ENCODE results near the gene REM2. TPM values are rescaled to one million over a fixed set of nuclear protein-coding genes. Genes with fewer than 3 reads are reported as not detected.
A peak's percentile ranks its signal among the peaks of the same experiment; 100 is the strongest.

The REM2 gene
- total RNA-seq (2021): 1.2 and 1.4 TPM in 2 replicates
- long read RNA-seq, partial matches to known transcripts: 2 of 7 reads
- long read RNA-seq, other reads (novel, unspliced or antisense): 2 of 7 reads

DNA sequence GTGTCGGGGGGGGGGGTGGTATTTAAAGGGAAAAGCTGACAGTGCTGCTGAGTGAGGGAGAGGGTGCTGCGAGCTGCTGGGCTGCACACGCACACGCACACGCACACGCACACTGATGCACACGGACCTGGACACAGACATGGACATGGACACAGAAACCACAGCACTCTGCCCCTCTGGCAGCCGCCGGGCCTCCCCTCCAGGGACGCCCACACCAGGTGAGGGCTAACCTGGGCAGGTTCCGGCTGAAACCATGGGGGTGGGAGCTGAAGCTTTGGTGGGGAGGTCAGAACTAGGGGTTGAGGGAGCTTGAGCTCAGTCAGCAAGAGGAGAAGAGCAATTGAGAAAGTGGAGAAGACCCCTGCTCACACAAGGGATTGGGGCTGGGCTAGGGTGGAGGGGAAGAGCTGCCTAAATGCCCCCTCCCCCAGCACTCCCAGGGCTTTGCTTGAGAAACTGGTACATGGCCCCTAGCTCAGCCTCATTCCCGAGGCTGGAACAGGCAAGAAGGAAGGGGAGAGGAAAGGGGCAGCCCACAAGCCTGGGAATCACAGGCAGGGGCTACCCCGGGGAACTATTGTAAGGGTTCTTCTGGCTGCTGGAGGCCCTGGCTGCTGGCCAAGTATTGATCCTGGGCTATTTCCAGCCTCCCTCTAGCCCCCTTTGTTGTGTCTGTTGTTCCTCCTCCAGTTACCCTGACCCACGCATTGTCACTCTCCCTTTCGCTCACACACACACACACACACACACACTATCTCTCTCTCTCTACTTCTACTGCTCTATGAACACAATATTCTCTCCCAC is at the start of gene REM2:
Gene REM2, plus strand, starts transcription at position 50 of the 804 bp plus-strand sequence. Its CDS starts 66 bp downstream, at position 116.
- no peak within 1 kb of the TSS for H2BK12ac ChIP-seq (ENCODE audit: insufficient read length, low read depth, low read length)
- no peak within 1 kb of the TSS for H4K8ac ChIP-seq (replicated peaks; ENCODE audit: insufficient read length, low read depth, low read length)
- H2BK5ac ChIP-seq (ENCODE audit: insufficient read length, low read length): no peak within 1 kb of the TSS
- H3K27me3 ChIP-seq (ENCODE audit: insufficient read depth, low read length): peaks cover 3% of the 10 kb centered on the region; the same call in 1 of the 2 replicates
- peak within 1 kb of the TSS; percentile 79 for H3K14ac ChIP-seq (ENCODE audit: insufficient read depth, low read length)
- H3K79me2 ChIP-seq (ENCODE audit: insufficient read depth, low read length): no peaks in the 10 kb centered on the region
- peak within 1 kb of the TSS; percentile 75 for H3K4me2 ChIP-seq (ENCODE audit: insufficient read depth, insufficient read length, low read length)
- H3K79me1 ChIP-seq (ENCODE audit: insufficient read depth, low read depth, low read length, poor library complexity, severe bottlenecking): no peaks in the 10 kb centered on the region
- no CpG with 5 or more reads among the region's 15 CpGs for WGBS (ENCODE audit: extremely low coverage, insufficient read length, low lambda C conversion rate)
- H2AK5ac ChIP-seq (ENCODE audit: insufficient read length, low read length): no peak within 1 kb of the TSS
- Mint-ChIP-seq H3K9me3 (no peaks in the 10 kb centered on the region; a peak in 1 of 5 replicates), H3K27ac (peak within 1 kb of the TSS; percentile 65 to 85 (median 84); a peak in 6 of 7 replicates), H3K27me3 (ENCODE audit: low read depth) (peaks cover 35% of the 10 kb centered on the region), H3K36me3 (ENCODE audit: insufficient read depth in 1 of 3, low read depth in 3 of 3) (peaks cover 0 to 11% (median 6%) of the 10 kb centered on the region in 3 experiments; a peak in 4 of 7 replicates), H3K4me1 (peaks cover 35 to 42% of the 10 kb centered on the region in 2 experiments), H3K4me3 (peak within 1 kb of the TSS; percentile 64 to 72)
- no peak within 1 kb of the TSS for H3K4ac ChIP-seq (ENCODE audit: low read depth, low read length)
- no peak within 1 kb of the TSS for H3T11ph ChIP-seq (ENCODE audit: low read length)
- no peaks in the 10 kb centered on the region for H3K9me3 ChIP-seq (ENCODE audit: control insufficient read depth, low read depth, low read length)
- no peak within 1 kb of the TSS for H2AFZ ChIP-seq (ENCODE audit: low read length)
- H2BK120ac ChIP-seq (ENCODE audit: low read depth, low read length, poor library complexity, severe bottlenecking): no peak within 1 kb of the TSS
- H3K23me2 ChIP-seq (ENCODE audit: insufficient read length, low read depth, low read length, poor library complexity, severe bottlenecking): peaks cover 13% of the 10 kb centered on the region
- H4K5ac ChIP-seq (ENCODE audit: insufficient read length, low read depth, low read length): no peak within 1 kb of the TSS
- no peak within 1 kb of the TSS for H4K91ac ChIP-seq (ENCODE audit: insufficient read length, low read depth, low read length)
- H4K20me1 ChIP-seq (ENCODE audit: control insufficient read depth, insufficient read depth, insufficient read length): no peaks in the 10 kb centered on the region
- no peak within 1 kb of the TSS for H2BK20ac ChIP-seq (ENCODE audit: low read depth, low read length, poor library complexity, severe bottlenecking)
- H3K4me1 ChIP-seq (ENCODE audit: insufficient read depth, low read length): no peaks in the 10 kb centered on the region; the same call in 1 of the 2 replicates
- no peak for TF ChIP-seq CTCF (conservative IDR thresholded peaks at IDR 0.05)
- peak within 1 kb of the TSS; percentile 28 for H3K9ac ChIP-seq (ENCODE audit: extremely low read depth, insufficient read length, low read length)
- no peak within 1 kb of the TSS for H3K56ac ChIP-seq (ENCODE audit: insufficient read length, low read depth, low read length)
- no peak within 1 kb of the TSS for H3K23ac ChIP-seq (ENCODE audit: insufficient read length, low read depth, low read length)
- H3K27ac ChIP-seq (ENCODE audit: insufficient read length, low read depth, low read length): no peak within 1 kb of the TSS
- no peak within 1 kb of the TSS for H2BK15ac ChIP-seq (ENCODE audit: low read depth, low read length)
- DNase-seq: peak; percentile 44
- H3K18ac ChIP-seq (ENCODE audit: insufficient read length, low read depth, low read length): peak within 1 kb of the TSS; percentile 76
